ENCODE data around the gene KIRREL3. TPM values are rescaled to one million over a fixed set of nuclear protein-coding genes. Genes with fewer than 3 reads are reported as not detected.

KIRREL3 gene
- total and polyA plus RNA-seq, 3 experiments from 2014 or later: not detected

DNA sequence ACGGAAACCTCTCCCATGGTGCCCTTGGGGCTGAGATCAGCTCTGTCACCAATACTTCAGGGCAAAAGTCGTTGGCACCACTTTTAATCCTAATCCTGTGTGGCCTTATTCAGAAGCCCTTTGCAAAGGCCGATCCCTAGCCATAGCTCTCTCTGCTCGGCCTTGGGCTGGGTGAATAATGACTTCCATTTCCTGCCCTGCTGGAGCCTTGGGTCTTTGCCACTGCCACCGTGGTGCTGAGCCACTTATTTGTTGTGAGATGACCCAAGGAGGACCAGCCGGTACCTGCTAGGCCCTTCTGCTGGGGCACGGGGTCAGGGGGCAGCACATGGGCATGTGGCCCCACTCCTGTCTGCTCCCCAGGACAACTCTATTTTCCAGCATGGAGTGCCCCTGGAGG is 456.9 kb downstream of the KIRREL3 start:
- Mint-ChIP-seq H3K4me3 (no peak overlapping the region), H3K27me3 (peaks cover 19 to 21% of the 10 kb centered on the region in 2 donors), H3K9me3 (peaks cover 0 to 2% (median 0%) of the 10 kb centered on the region in 5 donors), H3K27ac (no peak overlapping the region), H3K4me1 (no peaks in the 10 kb centered on the region), H3K36me3 (no peaks in the 10 kb centered on the region)
- H3K36me3 ChIP-seq (ENCODE audit: insufficient read depth, low read length): no peaks in the 10 kb centered on the region
- DNase-seq: no peak
- H3K27ac ChIP-seq (ENCODE audit: low read depth, low read length): no peak overlapping the region
- POLR2A ChIA-PET: no interaction called here
- no peaks in the 10 kb centered on the region for H3K4me1 ChIP-seq (ENCODE audit: insufficient read depth, low read length)
- no peaks in the 10 kb centered on the region for H3K27me3 ChIP-seq (ENCODE audit: insufficient read depth, low read length, poor library complexity, severe bottlenecking)
- no peak overlapping the region for H3K4me3 ChIP-seq (ENCODE audit: low read length)
- no peaks in the 10 kb centered on the region for H3K9me3 ChIP-seq (ENCODE audit: low read length)
- CTCF ChIA-PET: no interaction called here

DNA sequence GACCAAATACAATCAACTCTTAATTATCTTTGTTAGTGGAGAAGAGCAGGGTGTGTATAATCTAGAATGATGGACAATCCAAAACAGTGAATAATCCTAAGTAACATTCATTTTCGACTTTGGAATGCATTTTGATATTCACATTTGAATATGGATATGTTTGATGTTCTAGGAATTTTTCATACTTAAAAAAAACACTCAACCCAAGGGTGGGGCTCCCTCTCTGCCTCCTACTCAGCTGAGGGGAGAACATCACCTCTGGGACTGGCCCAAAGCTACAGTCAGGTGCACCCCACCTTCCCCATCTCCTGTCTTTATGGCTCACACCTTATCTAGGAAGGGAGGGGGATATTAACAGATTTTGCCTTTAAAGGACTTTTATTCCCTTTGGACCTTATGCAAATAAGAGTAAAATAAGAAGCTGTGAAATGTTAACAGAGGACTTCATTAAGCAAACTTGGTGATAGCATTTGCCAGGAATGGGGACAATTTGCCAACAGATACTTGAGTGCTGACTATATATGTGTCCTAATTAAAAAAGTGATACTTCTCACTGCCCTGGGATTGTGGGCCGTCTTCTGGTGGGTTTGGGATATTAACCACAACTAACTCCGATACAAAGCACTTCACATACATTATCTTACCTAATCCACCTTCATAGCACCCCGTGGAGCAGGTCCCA is 458.1 kb downstream of the KIRREL3 start:
- Mint-ChIP-seq H3K4me1 (no peaks in the 10 kb centered on the region), H3K9me3 (peaks cover 0 to 2% (median 0%) of the 10 kb centered on the region in 5 donors), H3K36me3 (no peaks in the 10 kb centered on the region), H3K27ac (no peak overlapping the region), H3K4me3 (no peak overlapping the region), H3K27me3 (peaks cover 14 to 24% of the 10 kb centered on the region in 2 donors)
- H3K36me3 ChIP-seq (ENCODE audit: insufficient read depth, low read length): no peaks in the 10 kb centered on the region
- POLR2A ChIA-PET: no interaction called here
- no peak overlapping the region for H3K27ac ChIP-seq (ENCODE audit: low read depth, low read length)
- no peaks in the 10 kb centered on the region for H3K4me1 ChIP-seq (ENCODE audit: insufficient read depth, low read length)
- no peaks in the 10 kb centered on the region for H3K9me3 ChIP-seq (ENCODE audit: low read length)
- CTCF ChIA-PET: no interaction called here
- no peak for DNase-seq
- H3K4me3 ChIP-seq (ENCODE audit: low read length): no peak overlapping the region
- no peaks in the 10 kb centered on the region for H3K27me3 ChIP-seq (ENCODE audit: insufficient read depth, low read length, poor library complexity, severe bottlenecking)

DNA sequence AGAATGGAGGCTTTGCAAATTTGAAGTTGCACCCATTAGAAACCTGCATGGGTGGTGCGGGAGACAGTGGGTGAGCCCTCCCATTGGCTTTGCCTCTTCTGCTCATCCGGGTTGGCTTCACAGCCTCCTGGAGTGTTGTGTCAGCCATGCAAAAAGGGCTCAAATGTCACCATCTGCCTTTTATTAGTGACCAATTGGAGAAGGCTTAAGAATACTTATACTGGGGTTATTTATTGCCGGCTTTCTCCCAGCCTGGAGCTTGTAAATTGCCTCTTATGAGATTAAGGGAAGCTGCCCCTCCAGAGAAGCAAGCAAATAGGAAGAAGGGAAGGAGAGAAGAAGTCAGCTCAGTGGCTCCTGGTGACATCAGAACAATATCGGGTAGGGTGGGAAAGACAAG is 462.5 kb downstream of the KIRREL3 start:
- Histone ChIP-seq H3K4me3 (ENCODE audit: low read length) (no peak overlapping the region), H3K9me3 (ENCODE audit: low read length) (no peaks in the 10 kb centered on the region), H3K4me1 (ENCODE audit: insufficient read depth, low read length) (no peaks in the 10 kb centered on the region), H3K27ac (ENCODE audit: low read depth, low read length) (no peak overlapping the region), H3K36me3 (ENCODE audit: insufficient read depth, low read length) (no peaks in the 10 kb centered on the region), H3K27me3 (ENCODE audit: insufficient read depth, low read length, poor library complexity, severe bottlenecking) (no peaks in the 10 kb centered on the region)
- H3K9me3 Mint-ChIP-seq: no peaks in the 10 kb centered on the region
- no peaks in the 10 kb centered on the region for H3K36me3 Mint-ChIP-seq
- ChIA-PET CTCF (no interaction called here), POLR2A (no interaction called here)
- H3K27me3 Mint-ChIP-seq: peaks cover 17 to 21% of the 10 kb centered on the region in 2 donors
- H3K4me1 Mint-ChIP-seq: no peaks in the 10 kb centered on the region
- DNase-seq: no peak
- no peak overlapping the region for H3K4me3 Mint-ChIP-seq
- H3K27ac Mint-ChIP-seq: no peak overlapping the region

DNA sequence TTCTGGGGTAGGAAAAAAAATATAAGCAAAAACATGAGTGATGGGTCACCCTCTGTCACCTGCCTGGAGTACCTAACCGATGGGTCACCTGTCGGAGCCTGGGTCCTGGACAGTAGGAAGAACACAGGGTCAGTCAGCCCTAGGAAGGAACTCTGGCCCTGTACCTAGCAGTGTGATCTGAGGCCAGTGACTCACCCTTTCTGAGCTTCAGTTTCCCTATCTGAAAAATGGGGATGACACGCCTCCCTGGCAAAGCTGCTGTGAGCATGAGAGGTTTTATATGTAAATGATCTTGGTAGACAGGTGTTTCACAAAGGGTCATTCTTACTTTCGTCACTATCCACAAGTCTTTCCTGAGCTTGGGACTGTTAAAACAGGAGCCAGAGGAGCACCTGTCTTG is 463.1 kb downstream of the KIRREL3 start:
- Mint-ChIP-seq H3K4me1 (no peaks in the 10 kb centered on the region), H3K36me3 (no peaks in the 10 kb centered on the region), H3K27ac (no peak overlapping the region), H3K27me3 (peaks cover 16 to 17% of the 10 kb centered on the region in 2 donors), H3K4me3 (no peak overlapping the region), H3K9me3 (no peaks in the 10 kb centered on the region)
- ChIA-PET POLR2A (no interaction called here), CTCF (no interaction called here)
- H3K27ac ChIP-seq (ENCODE audit: low read depth, low read length): no peak overlapping the region
- no peak for DNase-seq
- H3K4me1 ChIP-seq (ENCODE audit: insufficient read depth, low read length): no peaks in the 10 kb centered on the region
- no peaks in the 10 kb centered on the region for H3K27me3 ChIP-seq (ENCODE audit: insufficient read depth, low read length, poor library complexity, severe bottlenecking)
- H3K9me3 ChIP-seq (ENCODE audit: low read length): no peaks in the 10 kb centered on the region
- H3K4me3 ChIP-seq (ENCODE audit: low read length): no peak overlapping the region
- no peaks in the 10 kb centered on the region for H3K36me3 ChIP-seq (ENCODE audit: insufficient read depth, low read length)

DNA sequence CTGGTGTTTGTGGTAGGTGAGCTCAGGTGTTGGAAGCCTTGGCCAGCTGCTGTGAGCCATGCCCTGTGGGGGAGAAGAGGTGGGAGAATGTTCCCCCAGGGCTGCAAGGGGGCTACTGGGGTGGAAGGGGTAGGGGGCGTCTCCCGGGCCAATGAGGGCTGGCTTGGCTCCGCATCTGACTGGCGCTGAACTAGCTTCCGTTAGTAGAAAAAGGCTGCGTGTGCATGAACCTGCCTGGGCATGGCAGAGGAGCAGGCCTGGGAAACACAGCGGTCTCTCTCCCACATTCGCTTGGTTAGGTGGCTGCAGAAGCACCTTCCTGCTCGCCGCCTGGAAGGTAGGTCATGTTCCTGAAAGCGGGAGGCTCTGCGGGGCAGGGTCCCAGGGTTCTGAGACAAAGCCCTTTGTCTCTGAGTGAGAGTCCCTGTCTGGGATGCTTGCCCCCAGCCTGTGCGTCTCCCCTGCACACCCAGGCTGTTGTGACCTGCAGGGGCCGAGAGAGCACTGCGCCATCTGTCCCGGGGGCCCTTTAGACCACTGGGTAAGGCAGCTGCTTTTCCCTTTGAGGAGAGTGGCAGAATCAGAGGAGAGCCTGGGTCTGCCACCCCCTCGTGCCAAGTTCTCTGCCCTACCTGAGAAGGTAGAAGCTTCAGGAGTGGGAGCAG is 466.3 kb downstream of the KIRREL3 start:
- Mint-ChIP-seq H3K9me3 (no peaks in the 10 kb centered on the region), H3K36me3 (no peaks in the 10 kb centered on the region), H3K27me3 (peaks cover 10 to 13% of the 10 kb centered on the region in 2 donors), H3K27ac (no peak overlapping the region), H3K4me3 (peak overlapping the region in 1 of 7 donors; percentile 48), H3K4me1 (no peaks in the 10 kb centered on the region)
- Histone ChIP-seq H3K4me1 (ENCODE audit: insufficient read depth, low read length) (no peaks in the 10 kb centered on the region), H3K27ac (ENCODE audit: low read depth, low read length) (no peak overlapping the region), H3K36me3 (ENCODE audit: insufficient read depth, low read length) (no peaks in the 10 kb centered on the region), H3K9me3 (ENCODE audit: low read length) (no peaks in the 10 kb centered on the region), H3K27me3 (ENCODE audit: insufficient read depth, low read length, poor library complexity, severe bottlenecking) (no peaks in the 10 kb centered on the region), H3K4me3 (ENCODE audit: low read length) (no peak overlapping the region)
- no peak for DNase-seq
- POLR2A ChIA-PET: no interaction called here
- CTCF ChIA-PET: no interaction called here

DNA sequence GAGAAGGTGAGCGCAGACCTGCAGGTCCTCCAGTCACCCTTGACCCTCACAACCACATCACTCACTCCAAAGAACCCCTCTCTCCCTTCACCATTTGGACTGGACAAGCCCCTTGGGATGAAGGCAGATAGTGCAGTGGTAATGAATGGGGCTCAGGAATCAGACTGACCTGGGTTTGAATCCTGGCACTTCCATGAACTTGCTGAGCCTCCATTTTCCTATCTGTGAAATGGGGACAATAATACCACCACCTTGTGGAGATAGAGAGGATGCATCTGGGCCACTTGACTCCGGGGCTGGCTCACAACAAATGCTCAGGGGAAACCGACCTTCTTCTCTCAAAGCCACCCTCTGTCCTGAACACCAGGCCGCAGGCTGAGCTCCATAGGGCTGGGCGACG is 467.0 kb downstream of the KIRREL3 start:
- Histone ChIP-seq H3K27me3 (ENCODE audit: insufficient read depth, low read length, poor library complexity, severe bottlenecking) (no peaks in the 10 kb centered on the region), H3K36me3 (ENCODE audit: insufficient read depth, low read length) (no peaks in the 10 kb centered on the region), H3K27ac (ENCODE audit: low read depth, low read length) (no peak overlapping the region), H3K4me3 (ENCODE audit: low read length) (no peak overlapping the region), H3K4me1 (ENCODE audit: insufficient read depth, low read length) (no peaks in the 10 kb centered on the region), H3K9me3 (ENCODE audit: low read length) (no peaks in the 10 kb centered on the region)
- H3K27ac Mint-ChIP-seq: no peak overlapping the region
- peaks cover 6 to 13% of the 10 kb centered on the region in 2 donors for H3K27me3 Mint-ChIP-seq
- H3K9me3 Mint-ChIP-seq: no peaks in the 10 kb centered on the region
- no peak for DNase-seq
- ChIA-PET CTCF (no interaction called here), POLR2A (no interaction called here)
- H3K36me3 Mint-ChIP-seq: no peaks in the 10 kb centered on the region
- H3K4me3 Mint-ChIP-seq: no peak overlapping the region
- H3K4me1 Mint-ChIP-seq: no peaks in the 10 kb centered on the region

DNA sequence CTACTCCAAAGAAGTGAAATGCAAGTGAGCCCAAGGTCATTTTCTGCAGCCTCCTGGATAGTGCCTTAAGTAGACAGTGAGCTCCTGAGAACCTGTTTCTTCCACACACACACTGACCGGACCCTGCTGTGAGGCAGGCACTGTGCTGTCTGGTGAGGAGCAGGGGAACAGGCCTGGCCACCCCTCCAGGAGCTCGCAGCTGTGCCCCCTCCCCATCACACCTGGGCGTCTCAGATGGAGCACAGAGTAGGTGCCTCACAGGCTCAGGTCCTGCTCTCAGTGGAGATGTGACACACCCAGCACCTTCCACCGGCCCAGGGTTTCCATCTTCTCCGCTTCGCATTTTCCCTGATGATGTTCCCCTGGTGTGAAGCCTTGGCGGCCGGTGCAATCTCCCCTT is 470.2 kb downstream of the KIRREL3 start:
- H3K27ac Mint-ChIP-seq: no peak overlapping the region
- H3K4me1 Mint-ChIP-seq: no peaks in the 10 kb centered on the region
- peaks cover 10 to 12% of the 10 kb centered on the region in 2 donors for H3K27me3 Mint-ChIP-seq
- Histone ChIP-seq H3K27ac (ENCODE audit: low read depth, low read length) (no peak overlapping the region), H3K36me3 (ENCODE audit: insufficient read depth, low read length) (no peaks in the 10 kb centered on the region), H3K9me3 (ENCODE audit: low read length) (no peaks in the 10 kb centered on the region), H3K27me3 (ENCODE audit: insufficient read depth, low read length, poor library complexity, severe bottlenecking) (no peaks in the 10 kb centered on the region), H3K4me3 (ENCODE audit: low read length) (no peak overlapping the region), H3K4me1 (ENCODE audit: insufficient read depth, low read length) (no peaks in the 10 kb centered on the region)
- ChIA-PET POLR2A (no interaction called here), CTCF (no interaction called here)
- no peak for DNase-seq
- no peaks in the 10 kb centered on the region for H3K36me3 Mint-ChIP-seq
- H3K4me3 Mint-ChIP-seq: no peak overlapping the region
- H3K9me3 Mint-ChIP-seq: no peaks in the 10 kb centered on the region

DNA sequence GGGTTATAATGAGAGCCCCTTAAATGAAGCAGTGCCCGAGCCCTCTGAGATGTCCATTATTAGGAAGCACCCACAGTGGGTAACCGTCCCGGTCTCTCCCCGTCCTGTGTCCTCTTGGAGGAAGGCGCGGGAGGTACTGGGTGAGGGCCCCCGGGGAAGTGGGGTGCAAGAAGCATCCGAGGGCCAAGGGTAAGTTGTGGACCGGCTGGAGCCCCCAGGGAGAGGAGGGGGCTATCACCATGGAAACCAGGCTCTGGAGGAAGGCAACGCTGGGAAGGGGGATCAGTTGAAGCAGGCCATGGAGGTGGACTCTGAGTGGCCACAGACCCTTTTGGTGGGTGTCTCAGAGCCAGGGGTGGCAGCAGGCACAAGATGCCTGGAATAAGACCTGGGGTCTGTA is 471.5 kb downstream of the KIRREL3 start:
- DNase-seq: no peak
- H3K36me3 ChIP-seq (ENCODE audit: insufficient read depth, low read length): no peaks in the 10 kb centered on the region
- H3K27me3 ChIP-seq (ENCODE audit: insufficient read depth, low read length, poor library complexity, severe bottlenecking): no peaks in the 10 kb centered on the region
- Mint-ChIP-seq H3K27me3 (peaks cover 9 to 18% of the 10 kb centered on the region in 2 donors), H3K9me3 (no peaks in the 10 kb centered on the region), H3K36me3 (no peaks in the 10 kb centered on the region), H3K27ac (no peak overlapping the region), H3K4me1 (no peaks in the 10 kb centered on the region), H3K4me3 (no peak overlapping the region)
- no peaks in the 10 kb centered on the region for H3K4me1 ChIP-seq (ENCODE audit: insufficient read depth, low read length)
- H3K9me3 ChIP-seq (ENCODE audit: low read length): no peaks in the 10 kb centered on the region
- ChIA-PET CTCF (no interaction called here), POLR2A (no interaction called here)
- no peak overlapping the region for H3K4me3 ChIP-seq (ENCODE audit: low read length)
- no peak overlapping the region for H3K27ac ChIP-seq (ENCODE audit: low read depth, low read length)

Data from CD8-positive, alpha-beta memory T cell (primary cell).